B cell (primary cell): Measurements from ENCODE around the gene XIRP2.

Experiments
- EZH2 ChIP-seq: IDR thresholded peaks from 2 replicates; pipeline ENCODE4 v1.6.1; 2012; ENCODE audit warnings: borderline replicate concordance, low read depth, mild to moderate bottlenecking, moderate library complexity, low read length; ENCODE audit not compliant: insufficient read depth, poor library complexity, severe bottlenecking
- TF ChIP-seq, protein P1 (sequence below): fragments of 200-600 bp; IDR thresholded peaks from one replicate; pipeline ENCODE4 v1.8.0; 2022; ENCODE audit warnings: antibody characterized with exemption, mild to moderate bottlenecking

DNA sequence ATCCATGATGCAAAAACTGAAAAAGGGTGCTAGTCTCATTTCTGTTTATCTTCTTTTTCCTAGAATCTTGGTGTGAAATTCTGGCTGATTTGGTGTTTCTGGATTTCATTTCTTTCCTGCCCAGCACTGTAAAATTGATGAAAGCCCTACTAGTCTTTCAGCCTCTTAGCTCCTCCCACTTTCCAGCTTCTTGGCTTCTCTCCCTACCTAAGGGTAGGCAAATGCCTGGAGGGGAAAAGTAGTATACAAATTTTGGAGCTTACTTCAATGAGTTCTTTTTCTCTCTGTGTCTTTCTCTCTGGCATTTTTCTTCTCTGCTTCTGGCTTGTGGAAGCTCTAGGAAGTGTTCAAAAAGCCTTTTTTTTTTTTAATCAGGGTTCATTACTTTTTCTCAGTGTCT, 160.5 kb downstream of the XIRP2 start:
- TF ChIP-seq, protein P1, sequence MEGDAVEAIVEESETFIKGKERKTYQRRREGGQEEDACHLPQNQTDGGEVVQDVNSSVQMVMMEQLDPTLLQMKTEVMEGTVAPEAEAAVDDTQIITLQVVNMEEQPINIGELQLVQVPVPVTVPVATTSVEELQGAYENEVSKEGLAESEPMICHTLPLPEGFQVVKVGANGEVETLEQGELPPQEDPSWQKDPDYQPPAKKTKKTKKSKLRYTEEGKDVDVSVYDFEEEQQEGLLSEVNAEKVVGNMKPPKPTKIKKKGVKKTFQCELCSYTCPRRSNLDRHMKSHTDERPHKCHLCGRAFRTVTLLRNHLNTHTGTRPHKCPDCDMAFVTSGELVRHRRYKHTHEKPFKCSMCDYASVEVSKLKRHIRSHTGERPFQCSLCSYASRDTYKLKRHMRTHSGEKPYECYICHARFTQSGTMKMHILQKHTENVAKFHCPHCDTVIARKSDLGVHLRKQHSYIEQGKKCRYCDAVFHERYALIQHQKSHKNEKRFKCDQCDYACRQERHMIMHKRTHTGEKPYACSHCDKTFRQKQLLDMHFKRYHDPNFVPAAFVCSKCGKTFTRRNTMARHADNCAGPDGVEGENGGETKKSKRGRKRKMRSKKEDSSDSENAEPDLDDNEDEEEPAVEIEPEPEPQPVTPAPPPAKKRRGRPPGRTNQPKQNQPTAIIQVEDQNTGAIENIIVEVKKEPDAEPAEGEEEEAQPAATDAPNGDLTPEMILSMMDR, result no peak
- no peak for TF ChIP-seq EZH2
